K562 (cell line): ENCODE data around the gene RNF181. TPM values are rescaled to one million over a fixed set of nuclear protein-coding genes. Genes with fewer than 3 reads are reported as not detected.

Experiments used
- ATF1 ChIP-seq, 2 experiments: fragments of 450-650 bp in 1 of 2; IDR thresholded peaks; 2 replicates each; pipeline ENCODE4 v1.6.1; 2016; ENCODE audit warnings: missing compliant biosample characterization in 1 of 2, missing genetic modification characterization in 1 of 2
- ATF4 ChIP-seq: fragments of 450-650 bp; formaldehyde crosslinking; IDR thresholded peaks from 2 replicates; pipeline ENCODE4 v1.4.0; 2022; ENCODE audit warnings: mild to moderate bottlenecking, moderate library complexity
- CHAMP1 ChIP-seq: fragments of 450-650 bp; IDR thresholded peaks from 2 replicates; pipeline ENCODE4 v1.6.1; 2016; ENCODE audit warnings: mild to moderate bottlenecking
- DACH1 ChIP-seq: fragments of 450-650 bp; IDR thresholded peaks from 2 replicates; pipeline ENCODE4 v1.6.1; 2018; ENCODE audit not compliant: partially characterized antibody
- E2F5 ChIP-seq: sonication (generic); formaldehyde crosslinking; IDR thresholded peaks from 2 replicates; pipeline ENCODE4 v1.8.0; 2022; ENCODE audit warnings: mild to moderate bottlenecking, missing genetic modification reagents
- EHMT2 ChIP-seq: fragments of 450-650 bp; IDR thresholded peaks from 2 replicates; pipeline ENCODE4 v1.6.1; 2018; ENCODE audit warnings: antibody characterized with exemption
- FOXP4 ChIP-seq: sonication (generic); formaldehyde crosslinking; IDR thresholded peaks from 2 replicates; pipeline ENCODE4 v1.8.0; 2022; ENCODE audit warnings: mild to moderate bottlenecking, missing genetic modification reagents, borderline replicate concordance
- HMGN3 ChIP-seq: IDR thresholded peaks from 2 replicates; pipeline ENCODE4 v1.6.1; 2011; ENCODE audit warnings: borderline replicate concordance, low read depth, mild to moderate bottlenecking, mixed read lengths, low read length; ENCODE audit not compliant: insufficient read length; ENCODE audit errors: extremely low read depth
- IRF9 ChIP-seq: fragments of 450-650 bp; IDR thresholded peaks from 2 replicates; pipeline ENCODE4 v1.6.1; 2016; ENCODE audit warnings: missing biosample characterization, missing genetic modification characterization
- JUND ChIP-seq, 2 experiments: IDR thresholded peaks; 2 replicates in 1 of 2; 3 replicates in 1 of 2; pipeline ENCODE4 v1.6.1; 2011; ENCODE audit warnings: borderline replicate concordance in 2 of 2, low read depth in 2 of 2, low read length in 2 of 2, improper control_type of control experiment in 1 of 2, missing biosample characterization in 1 of 2, missing genetic modification characterization in 1 of 2, missing genetic modification reagents in 1 of 2
- LEF1 ChIP-seq: fragments of 450-650 bp; IDR thresholded peaks from 2 replicates; pipeline ENCODE4 v1.6.1; 2016; ENCODE audit warnings: mild to moderate bottlenecking
- PHF21A ChIP-seq: fragments of 450-650 bp; IDR thresholded peaks from 2 replicates; pipeline ENCODE4 v1.6.1; 2017; ENCODE audit warnings: low read depth, borderline replicate concordance
- RBM14 ChIP-seq: fragments of 200-400 bp; formaldehyde crosslinking; IDR thresholded peaks from 2 replicates; pipeline ENCODE4 v1.6.1; 2018; ENCODE audit warnings: low read depth, mild to moderate bottlenecking, low read length, moderate library complexity, borderline replicate concordance; ENCODE audit not compliant: insufficient read depth
- SMARCA4 ChIP-seq: fragments of 450-650 bp; IDR thresholded peaks from 2 replicates; pipeline ENCODE4 v1.6.1; 2016
- TRIM28 ChIP-seq: fragments of 450-650 bp; IDR thresholded peaks from 2 replicates; pipeline ENCODE4 v1.6.1; 2017
- ZEB2 ChIP-seq: fragments of 450-650 bp; IDR thresholded peaks from 2 replicates; pipeline ENCODE4 v1.6.1; 2016
- ZNF24 ChIP-seq: fragments of 450-650 bp; IDR thresholded peaks from 2 replicates; pipeline ENCODE4 v1.6.1; 2016
- ZNF408 ChIP-seq: fragments of 250-450 bp; sonication (Bioruptor Pico); IDR thresholded peaks from 2 replicates; pipeline ENCODE4 v1.4.0; 2020; ENCODE audit warnings: low read depth, mild to moderate bottlenecking, moderate library complexity
- ZNF766 ChIP-seq: fragments of 200-800 bp; sonication (Bioruptor generic); conservative IDR thresholded peaks from 2 replicates; pipeline ENCODE4 v1.6.1; 2016; ENCODE audit warnings: missing genetic modification characterization, missing compliant biosample characterization
- polyA plus RNA-seq, 8 experiments: library from polyadenylated mRNA; depleted of rRNA in 4 of 8; stranded (reverse) in 5 of 8; unstranded in 3 of 8; fragments of >200 nt; fragmentation: Nextera tagmentation in 2 of 8; fragmentation: Illumina TruSeq in 1 of 8; extraction: Ambion mirVana in 2 of 8; extraction: Trizol in 1 of 8; gene quantifications; 2 replicates each; pipeline versions ENCODE4 v1.2.1 to v1.2.3, GENCODE V29; 2011 to 2014; ENCODE audit warnings: inconsistent platforms in 1 of 8, missing spikeins in 1 of 8
- total RNA-seq, 7 experiments: library from RNA; depleted of rRNA in 6 of 7; stranded (reverse); fragments of >200 nt in 6 of 7; fragmentation: Illumina TruSeq in 2 of 7; extraction: Trizol in 2 of 7; gene quantifications; 2 replicates each; pipeline versions ENCODE4 v1.2.1 to v1.2.3, GENCODE V29; 2011 to 2021; ENCODE audit warnings: low replicate concordance in 1 of 7

The RNF181 gene
- total and polyA plus RNA-seq, 9 of the 15 experiments (the other 6 are each of a cell fraction or from before 2014, with no cell fraction given), result 139 to 492 (median 253) TPM

- TF ChIP-seq ATF4 (CRISPR knock-in tag), result peak; percentile 80
- no peak for TF ChIP-seq ZNF408
- no peak for TF ChIP-seq ATF1 (CRISPR knock-in tag; IDR thresholded peaks at IDR 0.05)
- peak; percentile 35; the same call in 1 of the 2 replicates for TF ChIP-seq ATF1 (tag; IDR thresholded peaks at IDR 0.05)
- TF ChIP-seq ZNF24, result no peak
- TF ChIP-seq FOXP4 (CRISPR knock-in tag), result no peak
- TF ChIP-seq JUND (IDR thresholded peaks at IDR 0.05; ENCODE audit: borderline replicate concordance, low read depth, low read length), result no peak
- peak; percentile 44; the same call in 1 of the 3 replicates for TF ChIP-seq JUND (tag; IDR thresholded peaks at IDR 0.05; ENCODE audit: borderline replicate concordance, low read depth, low read length)
- TF ChIP-seq LEF1, result peak; percentile 46; the same call in 1 of the 2 replicates
- peak; percentile 13; the same call in 1 of the 2 replicates for TF ChIP-seq TRIM28
- no peak for TF ChIP-seq E2F5 (CRISPR knock-in tag)
- peak; percentile 65 for TF ChIP-seq ZNF766
- no peak for TF ChIP-seq DACH1
- TF ChIP-seq EHMT2, result peak; percentile 48; the same call in 1 of the 2 replicates
- no peak for TF ChIP-seq RBM14
- no peak for TF ChIP-seq PHF21A
- TF ChIP-seq IRF9 (tag), result peak; percentile 61; the same call in 1 of the 2 replicates
- peak; percentile 59; the same call in 1 of the 2 replicates for TF ChIP-seq SMARCA4
- peak; percentile 23; the same call in 1 of the 2 replicates for TF ChIP-seq ZEB2
- no peak for TF ChIP-seq CHAMP1
- TF ChIP-seq HMGN3, result no peak
Observed at GRCh38 chr2:85564144-85564563, 31.4 kb upstream of the RNF181 start (continued).
